ENCODE results near the gene RSBN1.

The RSBN1 gene

GRCh38 chr1:113751516-113751915 is 60.8 kb downstream of the RSBN1 start:
- TF ChIP-seq FOXP2 (optimal IDR thresholded peaks at IDR 0.05; ENCODE audit: borderline replicate concordance, extremely low read depth, extremely low read length, insufficient read depth) (no peak), SIN3A (IDR thresholded peaks at IDR 0.05; ENCODE audit: borderline replicate concordance, insufficient read depth, low read length) (no peak), POLR2AphosphoS5 (IDR thresholded peaks at IDR 0.05; ENCODE audit: low read depth, low read length) (no peak), REST (IDR thresholded peaks at IDR 0.05; ENCODE audit: insufficient read depth in 1 of 2, low read depth in 2 of 2, low read length in 2 of 2) (no peak), TAF1 (IDR thresholded peaks at IDR 0.05; ENCODE audit: borderline replicate concordance, insufficient read depth, low read length) (no peak)

DNA sequence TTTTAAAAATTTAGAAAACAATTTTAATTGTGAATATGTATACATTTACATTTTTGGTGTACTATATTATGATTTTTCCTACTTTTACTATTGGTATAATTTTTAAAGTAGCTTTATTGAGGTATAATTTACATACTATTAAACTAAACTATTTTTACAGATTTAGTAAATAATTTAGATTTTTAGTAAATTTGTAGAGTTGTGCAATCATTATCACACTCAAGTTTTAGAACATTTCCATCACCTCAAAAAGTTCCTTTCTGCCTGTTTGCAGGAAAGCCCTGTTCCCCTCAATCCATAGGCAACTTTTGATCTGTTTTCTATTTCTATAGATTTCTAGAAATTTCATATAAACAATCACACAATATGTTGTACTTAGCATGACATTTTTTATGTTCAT is 61.2 kb downstream of the RSBN1 start:
- TF ChIP-seq TAF1 (IDR thresholded peaks at IDR 0.05; ENCODE audit: borderline replicate concordance, insufficient read depth, low read length) (no peak), REST (IDR thresholded peaks at IDR 0.05; ENCODE audit: insufficient read depth in 1 of 2, low read depth in 2 of 2, low read length in 2 of 2) (no peak), FOXP2 (optimal IDR thresholded peaks at IDR 0.05; ENCODE audit: borderline replicate concordance, extremely low read depth, extremely low read length, insufficient read depth) (no peak), SIN3A (IDR thresholded peaks at IDR 0.05; ENCODE audit: borderline replicate concordance, insufficient read depth, low read length) (no peak), POLR2AphosphoS5 (IDR thresholded peaks at IDR 0.05; ENCODE audit: low read depth, low read length) (no peak)

GRCh38 chr1:113749402-113749801 is 62.9 kb downstream of the RSBN1 start:
- TF ChIP-seq POLR2AphosphoS5 (IDR thresholded peaks at IDR 0.05; ENCODE audit: low read depth, low read length): no peak
- no peak for TF ChIP-seq FOXP2 (optimal IDR thresholded peaks at IDR 0.05; ENCODE audit: borderline replicate concordance, extremely low read depth, extremely low read length, insufficient read depth)
- no peak for TF ChIP-seq SIN3A (IDR thresholded peaks at IDR 0.05; ENCODE audit: borderline replicate concordance, insufficient read depth, low read length)
- no peak for TF ChIP-seq TAF1 (IDR thresholded peaks at IDR 0.05; ENCODE audit: borderline replicate concordance, insufficient read depth, low read length)
- TF ChIP-seq REST (IDR thresholded peaks at IDR 0.05; ENCODE audit: insufficient read depth in 1 of 2, low read depth in 2 of 2, low read length in 2 of 2): no peak

- TF ChIP-seq TAF1 (IDR thresholded peaks at IDR 0.05; ENCODE audit: borderline replicate concordance, insufficient read depth, low read length) (no peak), REST (IDR thresholded peaks at IDR 0.05; ENCODE audit: insufficient read depth in 1 of 2, low read depth in 2 of 2, low read length in 2 of 2) (no peak), SIN3A (IDR thresholded peaks at IDR 0.05; ENCODE audit: borderline replicate concordance, insufficient read depth, low read length) (no peak), FOXP2 (optimal IDR thresholded peaks at IDR 0.05; ENCODE audit: borderline replicate concordance, extremely low read depth, extremely low read length, insufficient read depth) (no peak), POLR2AphosphoS5 (IDR thresholded peaks at IDR 0.05; ENCODE audit: low read depth, low read length) (no peak)
Observed at GRCh38 chr1:113747376-113747775, 64.9 kb downstream of the RSBN1 start.

- TF ChIP-seq POLR2AphosphoS5 (IDR thresholded peaks at IDR 0.05; ENCODE audit: low read depth, low read length): no peak
Observed at GRCh38 chr1:113745425-113745824, 66.9 kb downstream of the RSBN1 start.
